Left lobe of liver (tissue), 2 donors: Measurements from ENCODE around the gene FOXK1. TPM values are rescaled to one million over a fixed set of nuclear protein-coding genes. Genes with fewer than 3 reads are reported as not detected.
"Not testable (repeated sequence)": the region's sequence is repeated elsewhere in the genome, so short reads cannot be mapped to it uniquely, and the experiment has no call there.

ENCODE experiments used
- ATAC-seq: fragments of 200-7000 bp; cut with Tn5 transposase; one replicate; pipeline ENCODE4 v1.9.1; 2020; ENCODE audit warnings: mild to moderate bottlenecking, moderate library complexity
- DNase-seq: peaks from one replicate; pipeline ENCODE4 v3.0.0-alpha.2; 2020; ENCODE audit warnings: low spot score
- total RNA-seq: library from RNA; stranded (reverse); gene quantifications from one replicate; pipeline ENCODE4 v1.2.1, GENCODE V29; 2021
- donor health status: DM: no; HTN: no; CAD: no; lungs with moderate emphysema.
- donor health status: DM: no; HTN: yes; CAD: no.

The FOXK1 gene
- total RNA-seq, 1 donor from 2014 or later = 8.4 TPM

- DNase-seq (no peak), ATAC-seq (no peak)
These were observed 99.4 kb downstream of the FOXK1 start for GRCh38 chr7:4781366-4782069.

- ATAC-seq = no peak
- no peak for DNase-seq
These were observed 100.5 kb downstream of the FOXK1 start for GRCh38 chr7:4782333-4783291.

GRCh38 chr7:4783292-4783652 is 101.2 kb downstream of the FOXK1 start:
- DNase-seq = no peak
- ATAC-seq = no peak

- ATAC-seq (no peak), DNase-seq (no peak)
These were observed 101.8 kb downstream of the FOXK1 start for GRCh38 chr7:4783762-4784351.

GRCh38 chr7:4784799-4785198 is 102.7 kb downstream of the FOXK1 start:
- DNase-seq (no peak), ATAC-seq (no peak)

- no peak for DNase-seq
- ATAC-seq = no peak
These were observed 103.3 kb downstream of the FOXK1 start for GRCh38 chr7:4785371-4785770.

- no peak for DNase-seq
These were observed 103.9 kb downstream of the FOXK1 start for GRCh38 chr7:4786015-4786414.

GRCh38 chr7:4787541-4787940 is 105.4 kb downstream of the FOXK1 start:
- DNase-seq (no peak), ATAC-seq (no peak)

More at GRCh38 chr7:4786015-4786414, 103.9 kb downstream of the FOXK1 start:
- no peak for ATAC-seq

- DNase-seq (no peak), ATAC-seq (no peak)
These were observed 106.0 kb downstream of the FOXK1 start for GRCh38 chr7:4787947-4788626.

GRCh38 chr7:4788627-4789189 is 106.6 kb downstream of the FOXK1 start:
- DNase-seq = no peak

GRCh38 chr7:4789194-4790077 is 107.3 kb downstream of the FOXK1 start:
- ATAC-seq (no peak), DNase-seq (no peak)

More at GRCh38 chr7:4788627-4789189, 106.6 kb downstream of the FOXK1 start:
- ATAC-seq = no peak

GRCh38 chr7:4790078-4790465 is 108.0 kb downstream of the FOXK1 start:
- no peak for ATAC-seq

GRCh38 chr7:4790516-4790991 is 108.5 kb downstream of the FOXK1 start:
- ATAC-seq (no peak), DNase-seq (no peak)

More at GRCh38 chr7:4790078-4790465, 108.0 kb downstream of the FOXK1 start:
- DNase-seq = no peak

GRCh38 chr7:4791101-4791737 is 109.1 kb downstream of the FOXK1 start:
- DNase-seq (no peak), ATAC-seq (no peak)

- peak; percentile 63 for ATAC-seq
- DNase-seq = no peak
These were observed 109.8 kb downstream of the FOXK1 start for GRCh38 chr7:4791738-4792536.

- no peak for DNase-seq
- ATAC-seq = peak; percentile 4
These were observed 110.5 kb downstream of the FOXK1 start for GRCh38 chr7:4792537-4793126.

GRCh38 chr7:4793385-4793993 is 111.4 kb downstream of the FOXK1 start:
- DNase-seq, ATAC-seq: not testable (repeated sequence)
